Thyroid gland (tissue), 4 donors: ENCODE data around the gene DNAJC12.

Experiments
- CTCF ChIP-seq, 6 experiments: fragments of 200-600 bp in 3 of 6; fragments of 450-650 bp in 3 of 6; sonication (generic) in 3 of 6; IDR thresholded peaks; one replicate each; pipeline ENCODE4 v1.5.1; 2016 to 2019; ENCODE audit warnings: antibody characterized with exemption in 6 of 6, mild to moderate bottlenecking in 2 of 6, inconsistent platforms in 1 of 6, moderate library complexity in 1 of 6
- POLR2A ChIP-seq, 2 donors: fragments of 450-650 bp; IDR thresholded peaks; one replicate each; pipeline ENCODE4 v1.6.1; 2017; ENCODE audit warnings: antibody characterized with exemption in 2 of 2, mild to moderate bottlenecking in 2 of 2, moderate library complexity in 1 of 2

DNA sequence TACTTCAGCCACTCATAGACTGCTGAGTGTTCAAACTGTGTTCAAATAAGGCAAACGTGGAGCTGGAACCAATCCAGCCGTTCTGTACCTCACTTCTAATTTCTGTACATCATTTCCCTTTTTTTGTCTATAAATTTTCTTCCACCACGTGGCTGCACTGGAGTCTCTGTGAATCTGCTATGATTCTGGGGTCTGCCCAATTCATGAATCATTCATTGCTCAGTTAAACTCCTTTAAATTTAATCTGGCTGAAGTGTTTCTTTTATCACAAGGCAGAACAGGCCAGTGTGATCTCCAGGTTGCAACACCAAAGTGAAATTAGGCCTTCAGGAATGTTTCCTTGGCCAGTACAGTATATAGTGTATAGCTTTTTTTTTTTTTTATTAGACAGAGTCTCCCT lies 53.5 kb downstream of the DNAJC12 start:
- TF ChIP-seq POLR2A (IDR thresholded peaks at IDR 0.05) (no peak), CTCF (IDR thresholded peaks at IDR 0.05) (no peak)
